ENCODE data around the gene VWA2.

VWA2 gene

DNA sequence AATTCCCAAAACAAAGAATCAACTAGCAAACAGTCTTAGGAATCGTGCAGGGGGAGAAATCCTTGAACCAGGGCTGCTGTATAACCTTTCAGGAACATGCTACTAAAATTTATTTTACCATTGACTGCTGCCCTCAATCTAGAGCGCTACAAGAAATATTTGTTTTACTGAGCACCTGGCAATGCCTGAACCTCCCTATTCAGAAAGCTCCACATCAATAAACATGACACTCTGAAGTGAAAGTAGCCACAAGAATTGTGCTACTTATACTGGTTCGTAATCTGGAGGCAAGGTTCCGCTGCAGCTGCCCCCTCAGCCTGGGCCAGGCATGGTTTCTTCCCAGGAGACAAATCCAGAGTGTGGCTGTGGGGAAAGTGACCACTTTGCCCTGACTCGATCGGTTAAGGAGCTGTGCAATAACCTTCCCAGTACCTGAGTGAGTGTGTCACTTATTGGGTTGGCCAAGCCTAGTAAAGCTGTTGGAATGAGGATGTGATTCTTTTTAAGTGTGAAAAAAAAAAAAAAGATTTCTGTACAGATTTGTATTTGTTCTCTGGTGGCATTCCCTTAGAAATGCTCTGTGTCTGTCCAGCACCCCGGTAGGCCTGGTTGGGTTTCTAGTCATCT, 7.7 kb downstream of the VWA2 start:
- DNase-seq (ENCODE audit: low read depth): no peak

DNA sequence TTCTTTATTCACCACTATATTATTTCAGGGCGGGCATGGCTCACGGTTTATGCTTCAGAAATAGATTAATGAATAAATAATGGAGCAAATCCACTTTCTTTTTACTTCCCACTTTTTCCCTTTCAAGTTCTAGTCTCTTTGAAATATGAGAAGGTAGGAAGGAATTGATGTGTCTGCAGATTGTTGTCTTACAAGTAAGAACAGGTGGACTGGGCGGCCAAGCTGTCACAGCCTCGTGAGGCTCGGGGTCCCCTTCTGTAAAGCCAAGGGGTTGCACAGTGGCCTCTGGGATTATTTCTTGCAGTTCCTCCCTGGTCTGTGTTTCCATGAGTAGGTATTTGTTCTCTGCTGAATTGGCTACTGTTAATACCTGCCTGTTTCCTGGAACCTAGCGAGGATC, 11.2 kb downstream of the VWA2 start:
- no peak for DNase-seq (ENCODE audit: low read depth)

DNA sequence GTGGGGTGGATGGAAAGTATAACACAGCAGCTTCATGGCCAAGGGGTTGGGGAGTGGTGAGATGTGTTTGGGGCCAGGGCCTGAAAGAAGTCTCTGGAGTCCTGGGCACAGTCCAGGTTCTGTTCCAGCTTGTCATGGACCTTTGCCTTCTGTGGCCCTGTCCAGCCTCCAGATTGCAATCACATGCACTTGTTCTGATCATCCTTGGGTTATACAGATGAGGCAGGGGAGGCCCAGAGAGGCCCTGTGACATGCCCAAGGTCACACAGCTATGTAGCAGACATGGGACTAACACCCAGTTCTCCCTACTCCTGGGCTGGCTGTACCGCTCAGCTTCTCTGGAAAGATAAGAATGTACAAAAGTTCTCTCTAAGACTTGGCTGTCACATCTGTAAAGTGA, 11.7 kb downstream of the VWA2 start:
- no peak for DNase-seq (ENCODE audit: low read depth)

DNA sequence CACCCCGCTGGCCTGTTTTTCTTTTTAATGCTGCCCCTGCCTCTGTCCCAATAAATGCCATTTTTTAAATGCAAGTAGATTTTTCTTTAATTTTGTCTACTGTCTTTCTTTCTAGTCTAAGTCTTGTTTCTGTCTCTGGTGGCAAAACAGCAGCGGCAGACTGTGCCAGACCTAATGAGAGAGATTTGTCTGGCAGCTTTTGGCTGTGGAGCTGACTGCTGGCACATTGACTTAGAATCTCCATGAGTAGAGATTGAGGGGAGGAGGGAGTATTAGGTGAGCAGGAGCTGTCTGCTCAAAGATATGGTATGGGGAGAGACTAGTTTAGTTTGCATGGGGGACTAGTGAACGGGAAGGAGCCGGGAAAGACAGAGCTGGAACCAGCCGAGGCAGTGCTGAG, 13.0 kb downstream of the VWA2 start:
- DNase-seq (ENCODE audit: low read depth): no peak

DNA sequence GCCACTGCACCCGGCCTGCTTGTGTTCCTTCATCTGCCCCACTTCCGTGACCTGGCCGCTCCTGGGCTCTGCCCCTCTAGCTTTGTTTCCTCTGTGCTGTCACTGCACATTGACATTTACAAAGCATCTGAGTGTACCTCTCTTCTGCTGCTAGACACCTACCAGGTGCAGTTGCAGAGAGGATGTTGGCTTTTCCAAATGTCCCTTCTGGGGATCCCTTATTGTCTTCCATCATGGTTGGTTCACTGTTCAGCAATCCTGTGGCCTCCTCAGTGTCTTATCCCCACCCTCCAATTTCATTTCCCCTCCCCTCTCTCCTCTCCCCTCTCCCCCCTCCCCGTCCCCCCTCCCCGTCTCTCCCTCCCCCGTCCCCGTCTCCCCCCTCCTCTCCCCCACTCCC, 13.8 kb downstream of the VWA2 start:
- no peak for DNase-seq (ENCODE audit: low read depth)

DNA sequence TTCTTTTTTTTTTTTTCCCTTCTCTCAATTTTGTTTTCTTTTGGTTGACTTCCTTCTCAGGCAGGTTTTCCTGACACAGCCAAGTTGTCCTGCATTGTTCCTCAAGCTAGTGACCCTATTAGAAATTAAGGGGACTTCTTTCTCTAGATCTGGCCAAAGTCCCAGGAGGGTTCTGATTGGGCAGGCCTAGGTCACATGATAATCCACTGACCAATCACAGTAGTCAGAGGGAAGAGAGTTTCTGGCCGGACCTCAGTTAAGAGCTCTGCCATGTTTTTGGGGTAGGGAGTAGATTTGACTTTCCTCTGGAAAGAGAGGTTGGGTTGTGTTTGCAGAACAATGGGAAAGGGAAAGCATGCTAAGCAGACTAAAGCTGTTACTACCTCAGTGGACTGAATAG, 16.2 kb downstream of the VWA2 start:
- no peak for DNase-seq (ENCODE audit: low read depth)

DNA sequence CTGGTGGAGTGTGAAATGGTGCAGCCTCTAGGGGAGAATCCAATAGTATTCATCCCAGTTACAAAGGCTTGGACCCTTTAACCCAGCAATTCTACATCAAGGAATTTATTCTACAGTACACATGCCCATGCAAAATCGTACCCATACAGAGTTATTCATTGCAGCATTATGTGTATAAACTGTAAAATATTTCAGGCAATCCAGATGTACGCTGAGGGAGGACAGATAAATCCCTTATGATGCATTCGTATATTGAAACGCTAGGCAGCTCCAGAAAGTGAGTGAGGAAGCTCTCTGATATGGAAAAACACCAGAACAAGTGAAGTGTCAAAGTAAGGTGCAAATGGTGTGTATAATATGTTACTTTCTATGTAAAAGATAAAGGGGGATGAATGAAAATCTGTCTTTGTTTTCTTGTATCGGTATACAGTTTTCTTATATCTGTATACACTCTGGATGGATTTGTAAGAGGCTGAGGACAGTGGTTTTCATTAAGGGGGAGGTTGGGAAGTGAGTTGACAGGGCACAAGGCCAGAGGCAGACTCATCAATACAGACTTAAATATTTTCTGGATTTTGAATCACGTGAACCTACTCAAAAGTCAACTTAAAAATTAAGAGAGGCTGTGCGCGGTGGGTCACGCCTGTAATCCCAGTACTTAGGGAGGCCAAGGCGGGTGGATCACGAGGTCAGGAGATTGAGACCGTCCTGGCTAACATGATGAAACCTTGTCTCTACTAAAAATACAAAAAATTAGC, 17.1 kb downstream of the VWA2 start:
- DNase-seq (ENCODE audit: low read depth): no peak

DNA sequence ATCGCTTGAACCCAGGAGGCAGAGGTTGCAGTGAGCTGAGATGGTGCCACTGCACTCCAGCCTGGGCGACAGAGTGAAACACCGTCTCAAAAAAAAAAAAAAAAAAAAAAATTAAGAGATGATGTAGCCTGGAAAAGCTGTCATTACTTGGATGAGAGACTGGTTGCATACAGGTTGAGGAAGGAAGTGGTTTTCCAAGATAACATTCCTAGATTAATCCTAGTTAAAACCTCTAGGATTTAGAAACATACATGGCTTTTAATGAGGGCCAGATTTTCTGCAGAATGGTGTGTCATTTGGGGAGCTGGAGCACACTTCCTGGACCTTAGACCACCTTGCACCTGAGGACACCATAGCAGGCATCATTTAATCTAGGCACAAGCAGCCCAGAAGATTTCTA, 17.8 kb downstream of the VWA2 start:
- no peak for DNase-seq (ENCODE audit: low read depth)

DNA sequence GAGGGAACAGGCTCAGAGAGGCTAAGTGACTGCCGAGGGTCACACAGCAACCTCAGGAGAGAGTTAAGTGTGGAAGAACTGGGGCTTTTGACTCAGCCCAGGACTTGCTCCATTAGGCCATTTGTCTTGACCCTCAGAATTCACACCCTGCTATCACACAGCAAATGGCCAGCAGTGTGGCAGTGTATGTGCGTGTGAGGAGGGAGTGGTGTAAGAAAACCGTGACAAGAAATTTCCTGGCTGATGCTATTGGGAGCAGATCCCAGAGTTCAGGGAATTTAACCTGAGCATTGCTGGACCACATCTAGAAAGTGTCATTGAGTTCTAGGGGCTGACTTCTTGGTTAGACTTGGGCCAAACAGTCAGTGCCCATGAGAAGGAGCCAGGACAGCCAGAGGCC, 18.4 kb downstream of the VWA2 start:
- no peak for DNase-seq (ENCODE audit: low read depth)

DNA sequence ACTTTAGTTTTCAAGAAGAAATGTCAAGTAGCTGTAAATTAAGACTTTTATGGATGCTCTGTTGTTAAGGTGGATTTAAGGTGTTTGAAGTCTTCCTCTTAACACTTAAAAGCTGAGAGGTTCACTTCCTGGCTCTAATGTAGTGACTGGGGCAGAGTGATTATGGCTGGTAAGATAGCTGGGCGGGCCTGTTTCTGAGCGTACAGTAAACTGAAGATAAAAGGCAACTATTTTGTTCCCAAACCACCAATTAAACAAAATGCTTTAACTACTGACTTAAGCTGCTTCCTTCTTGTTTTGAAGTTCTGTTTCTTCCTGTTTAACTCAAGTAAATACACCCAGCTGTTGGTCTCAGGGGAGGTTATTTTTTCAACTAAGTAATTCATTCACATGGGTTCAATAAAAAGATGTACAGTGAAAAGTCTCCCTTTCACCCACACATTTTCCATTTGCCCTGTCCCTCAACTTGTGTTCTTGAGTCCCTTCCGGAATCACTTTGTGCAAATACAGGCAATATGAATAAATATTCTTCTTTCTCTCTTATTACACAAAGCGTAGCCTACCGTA, 19.3 kb downstream of the VWA2 start:
- DNase-seq (ENCODE audit: low read depth): no peak

DNA sequence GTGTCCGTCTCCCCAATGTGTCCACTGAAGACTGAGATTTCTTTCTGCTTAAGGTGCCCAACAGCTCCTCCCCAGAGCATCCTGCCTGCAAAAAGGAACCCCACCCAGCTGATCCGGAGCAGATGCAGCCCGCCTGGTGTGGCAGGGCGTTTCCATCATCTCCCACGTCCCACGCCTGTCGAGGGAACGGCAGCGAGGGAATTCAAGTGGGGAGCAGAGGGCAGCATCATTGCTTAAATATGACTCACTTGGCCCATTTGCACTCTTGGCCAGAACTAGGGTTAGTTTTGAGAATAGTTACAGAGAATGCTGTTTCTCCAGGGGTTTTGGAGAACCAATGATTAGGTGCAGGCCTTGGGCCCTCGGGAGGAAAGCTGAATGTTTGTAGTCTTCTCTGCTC, 20.8 kb downstream of the VWA2 start:
- DNase-seq (ENCODE audit: low read depth): no peak

DNA sequence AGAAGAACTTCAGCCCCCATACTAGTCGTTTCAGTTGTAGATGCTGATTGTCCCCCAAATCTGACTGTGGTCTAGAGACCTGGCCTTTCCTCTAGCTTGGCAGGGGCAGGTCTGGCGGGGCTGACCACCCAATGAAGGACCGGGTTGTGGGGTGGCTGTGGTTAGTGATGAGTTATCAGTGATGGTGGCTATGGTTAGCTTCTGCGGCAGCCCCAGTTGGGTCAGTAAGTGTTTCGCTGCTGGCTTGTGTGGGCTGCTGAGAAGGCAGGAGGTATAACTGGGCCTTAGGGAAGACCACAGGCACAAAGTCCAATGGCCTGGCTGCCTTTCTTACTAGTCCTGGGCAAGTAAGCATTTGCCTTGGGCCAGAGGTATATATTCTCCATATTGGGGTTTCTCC, 21.3 kb downstream of the VWA2 start:
- no peak for DNase-seq (ENCODE audit: low read depth)

DNA sequence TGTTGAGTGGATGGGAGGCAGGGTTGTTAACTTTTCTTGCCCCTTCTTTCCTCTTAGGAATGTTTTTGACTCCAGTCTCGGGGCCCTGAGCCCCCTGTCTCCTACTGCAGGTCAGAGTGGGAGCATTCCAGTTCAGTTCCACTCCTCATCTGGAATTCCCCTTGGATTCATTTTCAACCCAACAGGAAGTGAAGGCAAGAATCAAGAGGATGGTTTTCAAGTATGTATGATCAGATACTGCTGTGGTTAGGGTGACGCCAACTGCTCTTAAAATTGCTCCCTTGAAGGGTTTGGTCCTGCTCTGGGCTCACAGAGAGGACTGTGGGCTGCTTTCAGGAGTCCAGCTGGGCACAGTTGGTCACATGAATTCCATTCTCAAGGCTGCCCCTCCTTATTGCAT, 22.0 kb downstream of the VWA2 start:
- DNase-seq (ENCODE audit: low read depth): no peak

DNA sequence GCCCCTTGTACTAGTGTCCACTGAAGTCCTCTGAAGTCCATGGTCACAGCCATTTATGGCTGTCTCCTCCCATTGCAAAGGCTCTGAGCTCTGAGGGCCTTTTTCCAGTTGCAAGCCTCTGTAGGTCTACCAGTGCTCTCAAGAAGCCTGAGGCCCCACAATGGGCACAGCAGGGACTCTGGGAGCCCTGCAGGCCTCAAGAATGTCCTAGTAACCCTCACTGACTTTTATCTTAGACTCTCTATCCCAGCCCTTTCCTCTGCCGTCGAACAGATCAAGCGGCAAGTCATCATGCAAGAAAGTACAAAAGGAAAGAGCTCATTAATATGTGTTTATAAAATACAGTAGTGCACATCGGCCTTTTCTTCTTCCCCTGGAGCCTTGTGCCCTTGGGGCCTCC, 23.4 kb downstream of the VWA2 start:
- DNase-seq (ENCODE audit: low read depth): no peak

DNA sequence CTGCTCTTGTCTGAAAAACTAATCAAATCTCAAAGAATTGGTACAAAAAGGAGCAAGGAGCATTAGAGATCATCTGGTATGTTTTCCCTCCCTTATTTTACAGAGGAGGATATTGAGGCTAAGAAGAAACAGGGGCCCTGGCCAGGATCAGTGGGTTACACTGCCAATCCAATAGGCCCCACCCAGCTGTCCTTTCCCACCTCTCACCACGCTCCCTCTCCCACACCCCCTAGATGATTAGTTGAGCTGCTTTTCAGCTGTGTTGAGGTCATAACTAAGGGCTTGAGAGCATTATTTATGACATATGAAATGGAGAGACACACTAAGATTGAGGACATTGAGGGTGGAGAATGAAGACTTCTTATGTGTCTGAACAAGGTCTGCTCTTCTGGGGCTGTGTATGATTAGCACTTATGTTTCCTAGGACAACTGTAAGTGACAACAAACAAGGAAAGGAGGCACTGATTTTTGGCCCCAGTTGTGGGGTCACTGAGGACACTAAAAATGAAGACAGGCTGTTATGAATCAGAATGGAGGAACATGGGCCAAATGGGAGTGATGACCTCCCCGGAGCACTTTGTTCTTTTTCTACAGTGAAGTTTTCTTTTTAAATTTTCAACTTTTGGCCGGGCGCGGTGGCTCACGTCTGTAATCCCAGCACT, 26.5 kb downstream of the VWA2 start:
- no peak for DNase-seq (ENCODE audit: low read depth)

DNA sequence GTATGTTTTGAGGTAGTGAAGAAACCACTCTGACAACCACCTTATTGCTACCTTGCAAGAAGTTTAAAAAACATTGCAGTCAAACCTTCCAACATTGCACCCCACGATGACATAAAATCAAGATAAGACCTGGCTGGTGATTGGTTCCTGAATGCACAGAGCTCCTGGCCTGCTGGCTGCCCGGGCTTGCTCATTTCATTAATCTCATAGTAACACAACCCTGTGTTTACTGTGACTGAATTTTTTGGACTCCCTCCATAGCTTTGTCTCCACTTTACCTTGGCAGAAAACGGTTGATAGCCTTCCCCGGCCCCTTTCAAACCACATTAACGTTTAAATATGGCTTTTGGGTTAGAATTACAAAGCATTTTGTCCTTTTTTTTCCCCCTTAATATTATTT, 27.5 kb downstream of the VWA2 start:
- no peak for DNase-seq (ENCODE audit: low read depth)

DNA sequence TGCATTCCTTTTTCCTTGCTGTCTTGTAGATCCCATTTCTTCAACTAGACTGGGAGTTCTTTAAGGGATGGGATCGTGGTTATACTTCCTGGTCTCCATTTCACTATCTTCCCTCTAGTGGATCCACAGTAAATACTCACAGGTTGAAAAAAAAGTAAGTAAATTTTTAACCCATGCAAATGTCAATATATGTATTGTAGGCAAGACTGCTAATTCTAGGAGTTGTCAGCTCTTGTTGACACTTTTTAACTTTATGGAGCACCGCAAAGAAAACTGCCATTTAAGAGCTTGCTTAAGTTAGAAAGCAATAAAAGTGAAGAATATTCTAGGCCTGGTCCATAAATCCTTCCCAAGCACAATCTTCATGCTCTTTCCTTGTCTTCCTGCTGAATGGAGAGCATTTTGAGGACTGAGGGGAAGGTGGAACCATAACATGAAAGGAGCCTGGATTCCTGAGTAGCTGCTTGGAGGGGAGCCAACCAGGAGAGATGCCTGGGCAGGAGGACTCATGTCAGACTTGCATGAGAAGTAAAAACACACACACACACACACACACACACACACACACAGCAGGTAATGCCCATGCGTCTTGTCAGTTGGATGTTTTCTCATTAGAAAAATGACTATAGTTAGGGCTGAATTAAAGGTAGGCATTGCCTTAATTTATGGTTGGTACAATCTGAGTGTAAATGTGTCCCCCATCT, 32.2 kb downstream of the VWA2 start:
- no peak for DNase-seq (ENCODE audit: low read depth)

DNA sequence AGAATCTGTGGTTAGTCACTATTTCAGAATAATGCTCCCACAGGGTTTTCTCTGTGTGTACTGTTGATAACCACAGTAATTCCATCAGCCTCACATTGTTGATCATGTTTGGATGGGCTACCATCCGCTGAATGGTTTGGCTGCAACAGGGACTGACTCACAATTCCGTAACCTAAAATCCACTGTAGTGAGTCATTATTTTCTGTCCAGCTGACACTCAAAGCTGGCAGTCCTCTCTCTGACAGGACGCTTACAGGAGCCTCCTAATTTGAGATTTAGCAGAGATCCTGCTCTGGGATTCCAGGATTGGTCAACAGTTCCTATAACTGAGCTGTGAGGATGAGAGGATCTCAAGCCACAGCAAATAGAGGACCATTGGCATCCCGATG, 32.7 kb downstream of the VWA2 start:
- DNase-seq (ENCODE audit: low read depth): no peak

DNA sequence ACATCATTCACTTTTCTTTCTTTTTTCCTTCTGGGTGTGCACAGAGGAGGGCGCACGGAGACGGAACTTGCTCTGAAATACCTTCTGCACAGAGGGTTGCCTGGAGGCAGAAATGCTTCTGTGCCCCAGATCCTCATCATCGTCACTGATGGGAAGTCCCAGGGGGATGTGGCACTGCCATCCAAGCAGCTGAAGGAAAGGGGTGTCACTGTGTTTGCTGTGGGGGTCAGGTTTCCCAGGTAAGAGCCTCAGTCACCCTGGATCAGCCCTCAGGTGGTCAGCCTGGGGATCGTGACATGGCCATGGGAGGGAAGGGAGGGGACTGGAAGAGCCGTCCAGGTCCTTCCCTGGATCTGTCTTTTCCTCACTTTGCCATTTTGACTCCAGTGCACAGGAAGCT, 33.6 kb downstream of the VWA2 start:
- DNase-seq (ENCODE audit: low read depth): no peak

DNA sequence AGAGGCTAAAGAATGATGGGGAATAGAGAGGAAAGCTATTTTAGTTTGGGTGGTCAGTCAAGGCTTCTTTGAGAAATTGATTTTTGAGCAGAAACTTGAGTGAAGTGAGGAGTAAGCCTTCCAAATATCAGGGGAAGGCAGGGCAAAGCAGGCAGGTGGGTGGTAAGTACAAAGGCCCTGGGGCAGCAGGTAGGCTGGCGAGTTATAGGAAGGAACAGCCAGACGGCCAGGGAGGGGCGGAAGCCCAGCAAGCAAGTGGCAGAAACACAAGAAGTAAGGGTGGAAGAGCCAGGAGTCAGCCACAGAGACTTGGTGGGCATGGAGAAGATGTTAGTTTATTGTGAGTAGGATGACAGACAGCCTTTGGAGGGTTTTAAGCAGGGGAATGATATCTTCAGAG, 34.9 kb downstream of the VWA2 start:
- DNase-seq (ENCODE audit: low read depth): no peak

DNA sequence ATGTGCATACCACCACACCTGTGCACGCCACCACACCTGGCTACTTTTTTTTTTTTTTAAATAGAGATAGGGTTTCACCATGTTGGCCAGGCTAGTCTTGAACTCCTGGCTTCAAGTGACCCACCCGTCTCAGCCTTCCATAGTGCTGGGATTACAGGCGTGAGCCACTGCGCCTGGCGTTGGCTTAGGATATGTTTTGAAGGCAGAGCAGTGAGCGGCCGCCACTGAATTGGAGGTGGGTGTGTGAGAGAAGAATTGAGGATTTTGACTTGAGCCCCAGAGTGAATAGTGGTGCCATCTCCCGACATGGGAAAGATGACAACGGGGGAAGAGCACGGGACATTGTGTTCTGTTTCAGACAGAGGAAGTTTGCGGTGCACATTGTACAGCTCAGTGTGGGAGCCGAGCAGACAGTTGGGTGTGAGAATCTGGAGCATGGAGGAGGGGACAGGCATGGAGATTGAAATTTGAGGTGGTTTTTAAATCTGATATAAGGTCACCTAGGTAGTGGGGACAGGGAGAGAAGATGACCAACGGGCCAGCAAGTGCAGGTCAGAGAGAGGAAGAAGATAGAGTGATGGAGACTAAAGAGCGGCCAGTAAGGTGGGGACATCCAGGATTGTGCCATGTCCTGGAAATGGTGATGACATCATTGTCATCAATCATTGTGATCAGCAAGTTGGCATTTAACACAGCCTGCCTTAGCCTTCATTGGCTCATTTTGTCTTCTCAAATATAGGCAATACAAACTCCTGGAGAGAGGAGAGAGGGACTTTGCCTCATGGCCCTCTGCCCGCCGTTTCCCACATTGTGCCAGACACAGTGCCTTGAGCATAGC, 35.8 kb downstream of the VWA2 start:
- no peak for DNase-seq (ENCODE audit: low read depth)

DNA sequence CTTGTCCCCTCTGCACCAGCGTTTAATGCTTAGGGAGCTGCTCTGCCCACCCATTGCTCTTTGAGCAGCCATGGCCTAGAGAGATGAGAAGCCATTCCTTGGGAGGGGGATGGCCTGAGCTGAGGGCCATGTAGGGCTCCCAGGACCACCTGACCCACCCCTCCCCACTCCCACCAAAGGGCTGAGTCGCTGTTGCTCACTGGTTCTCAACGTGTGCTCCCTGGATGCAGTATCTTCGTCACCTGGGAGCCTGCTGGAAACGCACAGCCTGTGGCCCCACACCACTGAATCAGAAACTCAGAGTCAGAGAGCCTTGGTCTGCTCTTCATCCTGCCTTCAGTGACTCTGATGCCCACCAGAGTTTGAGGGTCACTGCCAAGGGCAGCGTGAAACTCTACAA, 37.0 kb downstream of the VWA2 start:
- DNase-seq (ENCODE audit: low read depth): no peak

Data from T-helper 22 cell (primary cell).